SH-SY5Y (cell line): ENCODE measurements around the gene LIX1.

ENCODE experiments used
- GATA2 ChIP-seq: IDR thresholded peaks from 2 replicates; pipeline ENCODE4 v1.6.1; 2011; ENCODE audit warnings: mild to moderate bottlenecking, low read depth, low read length
- GATA3 ChIP-seq: IDR thresholded peaks from 2 replicates; pipeline ENCODE4 v1.6.1; 2011; ENCODE audit warnings: low read depth, mild to moderate bottlenecking, low read length, moderate library complexity

LIX1 gene

GRCh38 chr5:97098922-97099321, 43.5 kb downstream of the LIX1 start:
- TF ChIP-seq GATA3 (no peak), GATA2 (no peak)

DNA sequence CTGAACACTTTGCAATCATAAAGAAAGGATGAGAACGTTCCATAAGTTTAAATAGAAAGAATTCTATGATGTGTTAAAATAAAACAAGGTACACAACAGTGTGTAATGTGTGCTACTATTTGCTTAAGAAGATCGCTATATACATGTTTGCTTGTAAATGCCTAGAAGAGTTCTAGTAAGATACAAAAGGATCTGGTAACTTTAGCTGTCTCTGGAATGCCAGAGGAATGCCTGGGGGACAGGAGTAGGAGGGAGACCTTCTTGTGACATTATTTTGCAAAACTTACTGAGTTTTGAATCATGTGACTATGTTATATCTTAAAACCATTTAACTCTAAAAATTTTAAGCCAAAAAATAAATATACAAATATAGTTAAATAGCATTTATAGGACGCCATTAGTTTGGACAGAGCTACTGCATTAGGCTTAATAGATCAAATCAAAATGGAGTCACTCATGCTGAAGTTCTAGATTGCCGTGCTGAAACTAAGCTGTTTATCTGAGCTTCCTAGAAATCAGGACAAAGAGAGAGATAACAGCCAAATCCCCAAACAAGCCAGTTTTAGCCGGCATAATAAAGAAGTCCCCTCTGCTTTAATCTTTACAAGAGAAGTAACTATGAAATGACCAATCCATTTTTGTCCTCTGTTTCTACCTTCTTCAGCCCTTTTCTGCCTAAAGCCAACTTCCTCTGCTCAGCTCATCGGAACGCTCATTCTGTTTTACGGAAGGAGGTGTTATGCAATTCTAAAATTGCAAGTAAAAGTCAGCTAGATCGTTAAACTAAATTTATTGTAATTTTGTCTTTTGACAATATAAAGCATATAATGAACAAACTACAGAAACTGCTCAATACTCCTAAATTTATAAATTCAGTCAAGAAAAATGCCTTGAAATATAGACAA, 44.8 kb downstream of the LIX1 start:
- TF ChIP-seq GATA2 (no peak), GATA3 (no peak)

DNA sequence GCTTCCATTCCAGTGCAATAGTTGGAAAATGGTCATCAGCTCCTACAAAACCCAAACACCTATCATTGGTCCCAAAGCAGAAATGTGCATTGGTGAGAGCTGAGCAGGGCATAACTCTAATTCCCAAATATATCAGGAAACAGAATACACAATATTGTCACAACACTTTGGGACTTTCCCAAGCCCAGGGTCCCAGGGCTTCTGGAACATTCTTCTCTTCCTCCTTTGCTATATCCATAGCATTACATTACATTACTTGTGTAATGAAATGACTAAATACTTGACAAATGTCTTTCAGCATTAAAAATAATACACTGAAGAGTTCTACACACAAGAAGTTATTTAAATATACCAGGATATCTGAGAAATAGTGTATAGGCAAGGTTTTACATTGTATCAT, 45.6 kb downstream of the LIX1 start:
- TF ChIP-seq GATA3: no peak
- TF ChIP-seq GATA2: no peak

DNA sequence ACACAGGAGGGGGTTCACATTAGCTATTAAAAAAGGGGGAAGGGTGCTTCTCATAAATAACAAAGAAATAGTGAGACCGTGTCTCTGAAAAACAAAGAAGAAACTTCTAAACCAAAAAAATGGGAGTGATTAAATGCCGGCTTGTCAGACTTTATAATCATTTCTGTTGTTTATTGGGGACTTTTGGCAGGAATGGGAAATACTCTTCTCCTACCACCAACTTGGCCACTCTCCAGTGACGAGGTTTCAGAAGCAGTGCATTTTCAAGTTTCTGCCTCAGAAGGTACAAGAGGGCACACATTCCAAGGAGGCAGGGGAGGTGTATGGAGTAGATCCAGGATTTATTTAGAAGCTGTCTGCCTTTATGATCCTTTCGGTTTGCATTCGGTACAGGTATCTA, 46.2 kb downstream of the LIX1 start:
- TF ChIP-seq GATA3: no peak
- TF ChIP-seq GATA2: no peak

- TF ChIP-seq GATA2 (no peak), GATA3 (no peak)
These were observed 47.1 kb downstream of the LIX1 start for GRCh38 chr5:97095318-97095732.

DNA sequence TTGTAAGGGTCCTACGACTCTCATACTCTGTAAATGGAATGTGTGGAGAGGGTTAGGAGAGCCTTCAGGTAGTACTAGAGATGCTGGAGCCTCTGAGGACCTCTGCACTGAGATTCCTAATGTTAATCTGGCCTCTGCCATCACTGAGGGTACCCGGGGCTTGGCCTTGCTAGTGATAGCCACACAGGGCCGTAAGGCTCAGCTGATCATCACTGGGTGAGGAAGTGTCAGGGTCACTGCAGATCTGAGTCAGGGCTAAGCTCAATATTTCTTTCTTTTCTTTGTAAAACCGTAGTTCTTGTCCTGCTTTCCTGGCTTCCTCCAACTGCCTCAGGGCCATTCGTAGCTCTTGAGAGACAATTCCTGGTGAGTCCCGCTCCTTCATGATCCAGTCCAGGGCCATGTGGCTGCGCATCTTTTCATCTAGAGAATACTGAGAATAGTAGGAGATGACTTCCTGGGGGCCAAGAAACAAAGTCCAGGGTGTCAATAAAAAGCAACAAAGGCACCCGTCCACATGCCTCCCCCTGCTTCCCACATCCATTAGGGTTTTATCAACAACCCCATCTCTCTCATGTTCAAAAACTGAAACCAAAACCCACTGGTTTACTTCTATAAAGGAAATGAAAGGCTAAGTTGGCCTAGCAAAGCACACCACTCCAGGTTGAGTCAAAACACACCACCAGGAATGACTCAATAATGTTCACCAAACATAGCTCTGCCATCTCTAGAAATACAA, 47.7 kb downstream of the LIX1 start:
- TF ChIP-seq GATA2 (no peak), GATA3 (no peak)

GRCh38 chr5:97093193-97093592, 49.2 kb downstream of the LIX1 start:
- TF ChIP-seq GATA2 (no peak), GATA3 (no peak)

DNA sequence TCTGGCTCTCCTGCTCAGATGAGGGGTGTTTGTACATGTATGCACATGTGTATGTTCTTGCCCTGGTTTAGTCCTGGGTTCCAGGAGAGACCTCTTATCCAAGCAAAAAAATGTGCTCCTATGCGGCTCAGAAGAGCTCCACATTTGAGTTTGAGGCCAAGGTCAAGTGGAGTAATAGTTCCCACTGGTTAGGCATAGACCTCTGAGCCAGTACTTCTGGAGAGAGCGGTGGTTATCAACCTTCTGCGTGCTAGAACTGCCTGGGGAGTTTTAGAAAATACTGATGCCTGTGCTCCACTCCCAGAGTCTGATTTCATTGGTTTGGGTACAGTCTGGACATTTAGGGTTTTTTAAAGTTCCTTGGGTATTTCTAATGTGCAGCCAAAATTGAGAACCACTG, 51.5 kb downstream of the LIX1 start:
- TF ChIP-seq GATA2: no peak
- no peak for TF ChIP-seq GATA3

DNA sequence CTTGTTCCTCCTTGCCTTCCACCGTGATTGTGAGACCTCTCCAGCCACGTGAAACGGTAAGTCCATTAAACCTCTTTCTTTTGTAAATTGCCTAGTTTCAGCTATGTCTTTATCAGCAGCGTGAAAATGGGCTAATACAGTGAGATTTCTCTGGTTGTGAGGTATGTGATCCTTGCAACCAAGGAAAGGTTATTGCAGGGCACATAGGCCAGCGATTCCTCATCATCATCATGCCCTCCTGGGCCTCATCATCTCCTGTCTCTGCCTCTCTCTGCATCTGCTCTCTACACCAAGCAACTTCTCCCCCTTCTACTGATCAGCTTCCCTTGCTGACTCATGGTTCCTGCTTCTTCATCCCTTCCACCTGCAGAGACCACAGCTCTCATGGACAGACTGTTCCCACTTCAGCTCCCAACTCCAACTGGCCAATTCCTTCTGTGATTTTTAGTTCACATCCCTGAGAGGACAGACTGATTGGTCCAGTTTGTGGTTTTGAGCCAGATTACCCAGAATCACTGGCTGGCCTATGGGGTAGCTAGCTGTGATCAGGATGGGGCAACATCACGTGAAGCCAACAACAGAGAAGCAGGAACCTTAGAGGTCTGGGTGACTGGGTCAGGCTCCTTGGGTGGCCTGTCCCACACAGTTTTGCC, 53.1 kb downstream of the LIX1 start:
- TF ChIP-seq GATA3 (no peak), GATA2 (no peak)

GRCh38 chr5:97088774-97089148, 53.6 kb downstream of the LIX1 start:
- TF ChIP-seq GATA2 (no peak), GATA3 (no peak)

DNA sequence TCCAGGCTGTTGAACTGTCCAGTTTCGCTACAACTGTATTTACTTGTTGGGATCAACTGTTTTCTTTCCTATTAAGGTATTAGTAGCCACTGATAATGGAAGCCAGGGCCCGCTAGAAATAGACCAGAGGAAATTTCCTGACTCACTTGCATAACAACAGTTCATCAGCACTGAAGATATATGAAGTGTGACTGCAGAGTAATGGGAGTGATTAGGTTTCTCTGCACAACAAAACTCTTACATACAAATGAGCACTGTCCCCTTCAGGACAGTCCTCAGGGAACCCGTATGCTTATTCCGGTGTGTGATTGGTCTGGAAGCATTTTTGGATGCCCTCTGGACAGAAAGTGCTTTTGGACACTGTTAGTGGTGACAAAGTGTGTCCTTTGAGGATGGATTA, 55.3 kb downstream of the LIX1 start:
- TF ChIP-seq GATA2: no peak
- no peak for TF ChIP-seq GATA3

DNA sequence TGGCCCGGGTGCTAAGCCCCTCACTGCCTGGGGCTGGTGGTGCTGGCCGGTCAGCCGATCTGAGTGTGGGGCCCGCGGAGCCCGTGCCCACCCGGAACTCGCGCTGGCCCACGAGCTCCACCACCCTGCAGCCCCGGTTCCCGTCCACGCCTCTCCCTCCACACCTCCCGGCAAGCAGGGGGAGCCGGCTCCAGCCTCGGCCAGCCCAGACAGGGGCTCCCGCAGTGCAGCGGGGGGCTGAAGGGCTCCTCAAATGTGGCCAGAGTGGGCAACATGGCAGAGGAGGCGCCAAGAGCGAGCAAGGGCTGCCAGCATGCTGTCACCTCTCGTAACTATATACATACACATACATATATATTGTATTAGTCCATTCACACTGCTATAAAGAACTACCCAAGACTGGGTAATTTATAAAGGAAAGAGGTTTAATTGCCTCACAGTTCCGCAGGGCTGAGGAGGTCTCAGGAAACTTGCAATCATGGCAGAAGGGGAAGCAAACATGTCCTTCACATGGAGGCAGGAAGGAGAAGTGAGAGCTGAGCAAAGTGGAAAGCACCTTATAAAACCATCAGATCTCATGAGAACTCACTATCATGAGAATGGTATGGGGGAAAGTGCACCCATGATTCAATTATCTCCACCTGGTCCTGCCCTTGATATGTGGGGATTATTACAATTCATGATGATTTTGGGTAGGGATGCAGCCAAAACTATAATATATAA, 56.8 kb downstream of the LIX1 start:
- TF ChIP-seq GATA2: no peak
- TF ChIP-seq GATA3: no peak

- TF ChIP-seq GATA2 (no peak), GATA3 (no peak)
These were observed 63.3 kb downstream of the LIX1 start for GRCh38 chr5:97078958-97079743.
